ACHN (cell line): ENCODE results near the gene GTPBP2.

ENCODE experiments used
- DNase-seq: peaks from one replicate; pipeline ENCODE4 v3.0.0-alpha.2; 2015
- in situ Hi-C: cut with HindIII; loops from 2 replicates; pipeline ENCODE4 v1.10.0; 2017; ENCODE audit warnings: low sequenced_read_pairs, low pct_ligation_motif_present, low pct_unique_long_range_greater_than_20kb

Gene GTPBP2

GRCh38 chr6:43629104-43629504 is at the start of gene GTPBP2:
TSS of gene GTPBP2 (minus strand) at chr6:43629264. CDS start at chr6:43629162, 102 bp downstream.
- DNase-seq: peak; percentile 97
- in situ Hi-C loops: no loop called here

GRCh38 chr6:43678341-43678740 is 49.3 kb upstream of the GTPBP2 start:
- no peak for DNase-seq

GRCh38 chr6:43677759-43678158 is 48.7 kb upstream of the GTPBP2 start:
- DNase-seq: no peak
- in situ Hi-C loops: no loop called here

More at GRCh38 chr6:43678341-43678740, 49.3 kb upstream of the GTPBP2 start:
- in situ Hi-C loops: no loop called here

DNA sequence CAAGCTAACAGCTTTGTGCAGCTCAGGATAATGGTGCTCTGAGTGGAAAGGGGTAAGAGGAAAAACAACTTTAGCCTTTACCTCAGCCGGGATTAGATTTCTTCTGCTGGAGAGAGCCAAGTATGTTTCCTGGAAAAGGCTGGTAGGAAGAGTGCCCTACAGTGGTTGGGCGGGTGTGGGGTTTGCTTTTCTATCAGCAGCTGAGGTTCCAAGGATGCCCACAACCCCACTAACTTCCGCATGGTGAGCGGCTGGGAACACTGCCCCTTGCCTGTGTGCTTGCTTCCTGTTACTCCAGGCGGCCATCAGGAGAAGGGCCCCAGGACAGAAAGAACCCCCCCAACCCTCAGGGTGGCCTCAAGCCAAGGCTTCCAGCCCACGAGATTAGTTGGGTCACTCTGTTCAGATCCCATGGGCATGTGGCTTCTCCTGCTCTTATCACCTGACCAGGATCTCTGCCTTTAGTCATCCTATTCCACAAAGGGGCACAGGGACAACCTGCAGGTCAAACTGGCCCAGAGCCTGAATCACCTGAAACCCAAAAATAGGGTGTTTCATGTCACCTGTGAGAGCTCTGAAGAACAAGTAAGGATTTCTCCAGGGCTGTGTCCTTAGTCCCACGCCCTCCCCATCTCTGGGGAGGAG is 48.0 kb upstream of the GTPBP2 start:
- in situ Hi-C loops: no loop called here
- DNase-seq: no peak

DNA sequence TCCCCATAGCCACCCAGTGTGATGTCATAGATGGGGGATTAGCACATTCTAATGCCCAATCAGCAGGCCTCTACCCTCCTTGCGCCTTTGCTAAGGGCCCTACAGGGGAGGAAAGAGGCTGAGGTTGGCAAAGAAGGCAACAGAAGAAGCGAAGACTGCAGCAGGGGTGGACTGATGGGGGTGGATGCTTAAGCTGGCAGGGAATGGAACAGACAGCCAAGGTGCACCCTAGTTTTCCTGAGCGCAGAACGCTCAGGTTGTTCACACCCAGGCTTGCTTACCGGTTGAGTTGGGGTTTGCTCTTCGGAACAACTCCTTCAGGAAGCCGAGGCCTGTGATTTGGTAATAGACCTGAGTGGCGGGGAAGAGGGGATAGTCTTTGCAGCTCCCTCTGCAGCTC is 45.9 kb upstream of the GTPBP2 start:
- DNase-seq: no peak
- in situ Hi-C loops: no loop called here

GRCh38 chr6:43674291-43674690 is 45.2 kb upstream of the GTPBP2 start:
- in situ Hi-C loops: no loop called here
- DNase-seq: no peak

DNA sequence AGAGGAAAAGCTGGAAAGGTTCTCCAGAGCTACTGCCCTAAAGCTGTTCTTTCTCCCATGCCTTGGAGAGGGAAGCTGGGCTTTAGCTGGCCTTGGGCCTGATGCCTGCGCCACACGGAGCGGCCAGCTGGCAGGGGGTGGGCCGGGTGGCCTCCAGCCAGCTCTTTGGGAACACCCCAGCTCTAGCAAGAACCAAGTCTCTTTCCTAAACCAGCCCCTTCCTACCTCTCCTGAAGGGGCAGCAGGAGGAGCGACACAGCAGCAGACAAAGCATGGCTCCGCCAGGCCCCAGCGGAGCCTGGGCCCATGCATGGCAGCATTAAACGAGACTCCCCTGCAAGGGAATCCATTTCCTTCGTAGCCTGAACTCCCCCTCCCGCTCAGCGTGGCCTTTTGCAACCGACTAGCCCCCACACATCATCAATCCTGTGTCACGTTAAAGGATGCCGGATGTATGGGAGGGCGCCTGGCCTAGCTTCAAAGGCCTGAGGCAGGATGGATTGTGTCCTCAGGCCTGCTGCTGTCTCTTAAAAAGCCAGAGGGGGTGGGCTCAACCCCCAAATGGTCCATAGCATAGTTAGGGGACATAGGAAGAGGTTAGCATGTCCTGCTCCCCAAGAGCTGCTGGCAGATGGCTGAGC is 44.5 kb upstream of the GTPBP2 start:
- in situ Hi-C loops: no loop called here
- no peak for DNase-seq

DNA sequence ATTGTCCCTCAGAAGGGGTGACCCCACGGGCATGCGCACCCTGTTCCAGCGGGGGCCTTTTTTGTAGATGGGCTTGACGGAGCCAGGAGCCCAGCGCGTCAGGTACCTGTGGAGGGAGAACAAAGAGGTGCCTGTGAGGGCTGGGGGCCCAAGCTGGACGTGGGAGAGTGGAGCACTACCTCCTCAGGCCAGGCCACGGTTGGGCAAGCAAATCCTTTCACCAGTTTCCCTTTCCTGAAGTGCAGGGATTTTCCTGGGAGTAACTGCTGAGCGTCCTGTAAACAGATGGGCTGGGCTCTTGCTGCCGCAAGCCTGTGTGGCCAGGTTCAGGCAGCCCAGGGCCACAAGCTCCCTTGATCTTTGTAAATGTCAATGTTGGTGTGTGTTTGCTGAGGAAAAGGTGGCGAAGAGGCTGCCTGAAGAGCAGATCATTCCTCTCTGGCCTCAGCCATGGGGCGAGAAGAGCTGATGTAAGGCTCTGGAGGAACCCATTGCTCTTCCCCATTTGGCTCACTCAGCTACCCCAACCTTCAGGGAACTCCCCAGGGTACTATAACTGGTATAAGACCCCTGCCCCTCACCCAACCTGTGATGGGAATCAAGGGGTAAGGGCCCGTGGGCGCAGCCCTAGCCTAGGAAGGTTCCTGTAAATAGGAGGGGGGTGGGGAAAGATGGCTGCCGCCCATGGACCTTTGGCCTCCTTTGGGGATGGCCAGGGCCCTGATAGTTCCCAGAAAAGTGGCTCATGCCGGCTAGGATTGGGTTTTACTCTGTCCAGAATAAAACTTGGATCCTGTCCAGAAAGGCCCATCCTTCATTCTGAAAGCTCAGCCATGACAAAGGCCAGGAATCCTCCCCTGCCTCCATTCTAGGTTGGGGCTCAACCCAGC is 43.0 kb upstream of the GTPBP2 start:
- in situ Hi-C loops: no loop called here
- DNase-seq: no peak

- no peak for DNase-seq
- in situ Hi-C loops: no loop called here
Measured at GRCh38 chr6:43671011-43671800, 42.1 kb upstream of the GTPBP2 start.

GRCh38 chr6:43670623-43670986 is 41.5 kb upstream of the GTPBP2 start:
- no peak for DNase-seq

GRCh38 chr6:43669922-43670622 is 41.0 kb upstream of the GTPBP2 start:
- in situ Hi-C loops: no loop called here
- no peak for DNase-seq

More at GRCh38 chr6:43670623-43670986, 41.5 kb upstream of the GTPBP2 start:
- in situ Hi-C loops: no loop called here

DNA sequence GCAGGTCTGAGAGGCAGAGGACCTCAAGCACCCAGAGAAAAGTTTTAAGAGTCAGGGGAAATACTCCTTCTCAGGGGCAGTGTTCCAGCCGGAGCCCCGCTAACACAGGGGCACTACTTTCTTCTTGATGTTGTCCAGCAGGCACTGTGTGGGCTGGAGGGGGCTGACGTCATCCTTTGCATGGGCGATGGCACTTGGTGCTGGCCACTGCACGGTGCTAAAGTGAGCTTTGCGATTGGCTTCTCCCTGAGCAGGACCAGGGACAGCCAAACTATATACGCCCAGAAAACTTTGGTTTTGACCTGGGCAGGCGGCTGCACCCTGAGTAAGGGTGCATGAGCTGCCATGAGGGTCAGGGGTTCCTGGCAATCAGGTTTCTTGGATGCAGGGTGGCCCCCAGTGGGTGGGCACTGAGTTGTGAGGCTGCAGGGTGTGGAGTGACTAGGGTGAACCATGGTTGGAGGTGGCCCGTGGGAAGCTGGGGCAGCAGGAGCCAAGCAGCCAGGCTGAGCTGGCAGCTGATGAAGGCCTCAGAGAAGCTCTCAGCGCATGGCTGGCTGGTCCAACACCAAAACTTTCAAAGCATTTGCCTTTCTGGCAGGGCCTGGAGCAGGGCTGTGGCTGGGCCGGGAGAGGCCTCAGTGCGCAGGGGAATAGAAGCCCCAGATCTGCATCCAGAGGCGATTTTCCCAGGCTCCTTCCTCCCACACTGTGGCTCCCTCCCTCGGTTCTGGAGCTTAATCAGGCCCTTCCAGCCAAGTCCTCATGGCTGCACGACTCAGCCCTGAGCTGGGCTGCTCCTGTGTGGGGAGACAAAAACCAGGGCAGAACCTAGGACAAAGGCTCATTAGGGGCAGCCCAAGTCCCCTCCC is 40.2 kb upstream of the GTPBP2 start:
- no peak for DNase-seq
- in situ Hi-C loops: no loop called here

GRCh38 chr6:43668151-43669028 is 39.3 kb upstream of the GTPBP2 start:
- DNase-seq: peak; percentile 59
- in situ Hi-C loops: no loop called here

DNA sequence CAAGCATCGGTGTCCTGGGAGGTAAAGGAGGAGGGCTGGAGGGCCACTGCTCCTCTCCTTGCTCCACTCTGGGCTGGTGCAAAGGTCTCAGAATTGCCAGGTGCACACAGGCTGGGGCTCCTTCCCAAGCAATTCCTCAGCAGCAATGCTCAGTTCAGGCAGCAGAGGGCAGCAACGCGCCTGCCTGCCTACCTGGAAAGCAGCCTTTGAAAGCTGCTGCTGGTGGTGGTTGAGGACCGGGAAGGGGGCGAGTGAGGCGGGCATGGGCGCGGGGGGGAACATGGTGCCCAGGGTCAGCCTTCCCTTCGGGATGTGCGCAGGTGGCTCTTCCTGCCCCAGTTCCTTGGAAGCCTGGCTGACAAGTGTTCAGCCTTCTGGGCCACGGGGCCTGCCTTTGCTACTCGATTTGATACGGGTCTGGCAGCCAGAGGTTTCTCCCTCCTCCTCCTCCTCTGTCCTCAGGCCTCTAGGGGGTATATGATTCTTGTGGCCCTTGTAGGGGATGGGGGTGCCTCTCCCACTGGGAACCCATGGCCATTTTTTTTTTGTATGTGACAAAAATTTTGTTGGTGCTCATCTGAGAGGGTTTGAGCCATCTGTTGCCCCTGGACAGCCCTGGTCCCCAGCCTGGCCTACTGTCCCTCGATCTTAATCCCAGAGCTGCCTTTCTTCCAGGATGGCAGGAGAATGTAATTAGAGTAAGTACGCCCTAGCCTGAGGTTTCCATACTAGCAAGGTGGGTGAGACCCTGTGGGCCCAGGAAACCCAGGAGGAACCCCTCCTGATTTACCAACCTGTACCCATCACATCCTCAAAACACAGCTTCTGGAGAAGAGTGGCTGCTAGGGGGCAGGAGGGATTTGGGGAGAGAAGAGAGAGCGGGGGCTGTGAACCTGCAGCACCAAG is 38.4 kb upstream of the GTPBP2 start:
- peak; percentile 68 for DNase-seq
- in situ Hi-C loops: no loop called here

GRCh38 chr6:43666196-43666920 is 37.3 kb upstream of the GTPBP2 start:
- in situ Hi-C loops: no loop called here
- DNase-seq: no peak
